ENCODE results near the gene MAP3K2.

GRCh38 chr2:127423880-127424279, 36.1 kb upstream of the MAP3K2 start:
- TF ChIP-seq CTCF (IDR thresholded peaks at IDR 0.05; ENCODE audit: poor library complexity, severe bottlenecking), result peak; percentile 12
- TF ChIP-seq EP300 (conservative IDR thresholded peaks at IDR 0.05; ENCODE audit: poor library complexity, severe bottlenecking), result no peak
- no peak for TF ChIP-seq POLR2AphosphoS5 (IDR thresholded peaks at IDR 0.05)
- no peak for TF ChIP-seq SMC3 (conservative IDR thresholded peaks at IDR 0.05; ENCODE audit: poor library complexity)
- TF ChIP-seq RAD21 (conservative IDR thresholded peaks at IDR 0.05), result no peak
- TF ChIP-seq TAF1 (IDR thresholded peaks at IDR 0.05; ENCODE audit: low read depth), result no peak
- no peak for TF ChIP-seq EZH2 (IDR thresholded peaks at IDR 0.05; ENCODE audit: borderline replicate concordance, insufficient read depth, low read length, poor library complexity, severe bottlenecking)
- no peak for TF ChIP-seq MXI1 (conservative IDR thresholded peaks at IDR 0.05; ENCODE audit: poor library complexity, severe bottlenecking)
